Omental fat pad (tissue), 4 donors: ENCODE results near the gene WSB1. TPM values are rescaled to one million over a fixed set of nuclear protein-coding genes. Genes with fewer than 3 reads are reported as not detected.

Experiments used
- small RNA-seq: library from RNA; depleted of rRNA; stranded (forward); fragments of <200 nt; gene quantifications from one replicate; pipeline ENCODE3, GENCODE V24; 2016
- total RNA-seq, 4 donors: library from RNA; depleted of rRNA; stranded (reverse); fragments of >200 nt; gene quantifications; one replicate each; pipeline ENCODE4 v1.1.0, GENCODE V29; 2016

WSB1 gene
- total RNA-seq, 4 donors from 2014 or later: 136 to 217 (median 175) TPM

Small RNA genes lying within 50 kb of the gene (small RNA-seq; reads per million reads assigned to genes)
- not detected for gene MIR4522

Other genes starting within 250 kb of the WSB1 start
- 10 to 100 TPM; 25.8 to 42.3 (median 33.9) TPM for gene KSR1, start 162.3 kb downstream of the WSB1 start, total RNA-seq